Fibroblast of lung (primary cell): Measurements from ENCODE around the gene KRTAP19-2.

Experiments used
- CTCF ChIP-seq, 2 donors: IDR thresholded peaks in 1 of 2; conservative IDR thresholded peaks in 1 of 2; 1 replicate in 1 of 2; 2 replicates in 1 of 2; pipeline ENCODE4 v1.5.1; 2011 to 2012; ENCODE audit warnings: low read length in 2 of 2, control low read depth in 1 of 2, inconsistent platforms in 1 of 2, low read depth in 1 of 2, mild to moderate bottlenecking in 1 of 2
- EZH2 ChIP-seq: IDR thresholded peaks from 2 replicates; pipeline ENCODE4 v1.5.1; 2012; ENCODE audit warnings: low read length, control low read depth, mild to moderate bottlenecking; ENCODE audit errors: missing control alignments

- no peak for TF ChIP-seq CTCF (conservative IDR thresholded peaks at IDR 0.05 in 1 of 2, IDR thresholded peaks at IDR 0.05 in 1 of 2; ENCODE audit: low read depth in 1 of 2, low read length in 2 of 2)
- TF ChIP-seq EZH2 = no peak
These were observed 43.0 kb downstream of the KRTAP19-2 start for GRCh38 chr21:30444204-30444603.
